PFSK-1 (cell line): ENCODE data around the gene PROM1.

ENCODE experiments used
- FOXP2 ChIP-seq: optimal IDR thresholded peaks from 2 replicates; pipeline ENCODE3; 2011; ENCODE audit warnings: borderline replicate concordance, control low read depth, inconsistent platforms; ENCODE audit not compliant: insufficient read depth; ENCODE audit errors: extremely low read length, extremely low read depth
- POLR2AphosphoS5 ChIP-seq: IDR thresholded peaks from 2 replicates; pipeline ENCODE4 v1.6.1; 2012; ENCODE audit warnings: low read depth, mild to moderate bottlenecking, control low read depth, low read length, moderate library complexity
- SIN3A ChIP-seq: IDR thresholded peaks from 2 replicates; pipeline ENCODE4 v1.6.1; 2012; ENCODE audit warnings: mild to moderate bottlenecking, low read length, moderate library complexity, borderline replicate concordance; ENCODE audit not compliant: insufficient read depth
- TAF1 ChIP-seq: IDR thresholded peaks from 2 replicates; pipeline ENCODE4 v1.6.1; 2012; ENCODE audit warnings: low read length, control low read depth, borderline replicate concordance; ENCODE audit not compliant: insufficient read depth
- TF ChIP-seq, protein P1 (sequence below), 2 experiments: IDR thresholded peaks; 2 replicates each; pipeline versions ENCODE4 v1.6.1 to v1.8.0; 2011 to 2012; ENCODE audit warnings: low read depth in 2 of 2, low read length in 2 of 2, control low read depth in 1 of 2, inconsistent platforms in 1 of 2, mild to moderate bottlenecking in 1 of 2, moderate library complexity in 1 of 2; ENCODE audit not compliant: insufficient read depth in 1 of 2

DNA sequence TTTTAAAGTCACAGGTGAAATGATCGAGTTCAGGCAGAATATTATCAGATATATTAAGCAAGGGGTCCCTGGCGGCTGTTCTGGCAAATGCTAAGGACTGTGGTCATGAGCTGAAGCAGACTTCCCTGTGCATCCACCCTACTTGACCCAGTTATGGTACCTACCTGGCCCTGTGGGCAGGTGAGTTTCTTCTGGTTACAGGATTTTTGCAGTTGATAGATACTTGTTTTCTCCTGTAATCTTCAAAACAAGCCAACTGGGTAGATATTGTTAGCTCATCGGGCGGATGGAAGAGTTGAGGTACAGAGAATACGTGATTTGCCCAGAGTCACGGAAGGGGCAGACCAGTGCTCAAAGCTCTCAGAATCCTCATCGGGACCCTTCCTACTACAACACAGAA is 18.5 kb upstream of the PROM1 start:
- TF ChIP-seq POLR2AphosphoS5 (no peak), TAF1 (no peak), SIN3A (no peak), FOXP2 (no peak)
- TF ChIP-seq, protein P1, sequence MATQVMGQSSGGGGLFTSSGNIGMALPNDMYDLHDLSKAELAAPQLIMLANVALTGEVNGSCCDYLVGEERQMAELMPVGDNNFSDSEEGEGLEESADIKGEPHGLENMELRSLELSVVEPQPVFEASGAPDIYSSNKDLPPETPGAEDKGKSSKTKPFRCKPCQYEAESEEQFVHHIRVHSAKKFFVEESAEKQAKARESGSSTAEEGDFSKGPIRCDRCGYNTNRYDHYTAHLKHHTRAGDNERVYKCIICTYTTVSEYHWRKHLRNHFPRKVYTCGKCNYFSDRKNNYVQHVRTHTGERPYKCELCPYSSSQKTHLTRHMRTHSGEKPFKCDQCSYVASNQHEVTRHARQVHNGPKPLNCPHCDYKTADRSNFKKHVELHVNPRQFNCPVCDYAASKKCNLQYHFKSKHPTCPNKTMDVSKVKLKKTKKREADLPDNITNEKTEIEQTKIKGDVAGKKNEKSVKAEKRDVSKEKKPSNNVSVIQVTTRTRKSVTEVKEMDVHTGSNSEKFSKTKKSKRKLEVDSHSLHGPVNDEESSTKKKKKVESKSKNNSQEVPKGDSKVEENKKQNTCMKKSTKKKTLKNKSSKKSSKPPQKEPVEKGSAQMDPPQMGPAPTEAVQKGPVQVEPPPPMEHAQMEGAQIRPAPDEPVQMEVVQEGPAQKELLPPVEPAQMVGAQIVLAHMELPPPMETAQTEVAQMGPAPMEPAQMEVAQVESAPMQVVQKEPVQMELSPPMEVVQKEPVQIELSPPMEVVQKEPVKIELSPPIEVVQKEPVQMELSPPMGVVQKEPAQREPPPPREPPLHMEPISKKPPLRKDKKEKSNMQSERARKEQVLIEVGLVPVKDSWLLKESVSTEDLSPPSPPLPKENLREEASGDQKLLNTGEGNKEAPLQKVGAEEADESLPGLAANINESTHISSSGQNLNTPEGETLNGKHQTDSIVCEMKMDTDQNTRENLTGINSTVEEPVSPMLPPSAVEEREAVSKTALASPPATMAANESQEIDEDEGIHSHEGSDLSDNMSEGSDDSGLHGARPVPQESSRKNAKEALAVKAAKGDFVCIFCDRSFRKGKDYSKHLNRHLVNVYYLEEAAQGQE (IDR thresholded peaks at IDR 0.05; ENCODE audit: insufficient read depth in 1 of 2, low read depth in 2 of 2, low read length in 2 of 2), result no peak
